ENCODE results near the gene CDC42EP3.

The CDC42EP3 gene

DNA sequence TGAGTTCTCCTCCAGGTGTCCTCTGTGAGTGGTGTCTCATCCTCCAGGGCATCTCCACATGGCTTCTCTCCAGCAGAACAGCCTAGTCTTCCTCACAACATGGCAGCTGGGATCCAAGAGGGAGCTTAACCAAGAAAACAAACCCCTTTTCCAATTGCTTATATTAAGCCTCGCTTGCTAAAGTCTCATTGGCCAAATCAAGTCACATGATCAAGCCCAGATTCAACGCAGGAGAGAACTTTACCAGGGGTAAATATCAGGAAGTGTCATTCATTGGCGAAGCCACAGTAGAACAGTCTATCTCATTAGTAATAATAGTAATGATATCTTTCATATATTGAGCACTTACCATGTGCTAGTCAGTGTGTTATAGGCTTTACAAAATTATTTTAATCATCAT lies 53.1 kb downstream of the CDC42EP3 start:
- DNase-seq (ENCODE audit: low read depth): no peak

DNA sequence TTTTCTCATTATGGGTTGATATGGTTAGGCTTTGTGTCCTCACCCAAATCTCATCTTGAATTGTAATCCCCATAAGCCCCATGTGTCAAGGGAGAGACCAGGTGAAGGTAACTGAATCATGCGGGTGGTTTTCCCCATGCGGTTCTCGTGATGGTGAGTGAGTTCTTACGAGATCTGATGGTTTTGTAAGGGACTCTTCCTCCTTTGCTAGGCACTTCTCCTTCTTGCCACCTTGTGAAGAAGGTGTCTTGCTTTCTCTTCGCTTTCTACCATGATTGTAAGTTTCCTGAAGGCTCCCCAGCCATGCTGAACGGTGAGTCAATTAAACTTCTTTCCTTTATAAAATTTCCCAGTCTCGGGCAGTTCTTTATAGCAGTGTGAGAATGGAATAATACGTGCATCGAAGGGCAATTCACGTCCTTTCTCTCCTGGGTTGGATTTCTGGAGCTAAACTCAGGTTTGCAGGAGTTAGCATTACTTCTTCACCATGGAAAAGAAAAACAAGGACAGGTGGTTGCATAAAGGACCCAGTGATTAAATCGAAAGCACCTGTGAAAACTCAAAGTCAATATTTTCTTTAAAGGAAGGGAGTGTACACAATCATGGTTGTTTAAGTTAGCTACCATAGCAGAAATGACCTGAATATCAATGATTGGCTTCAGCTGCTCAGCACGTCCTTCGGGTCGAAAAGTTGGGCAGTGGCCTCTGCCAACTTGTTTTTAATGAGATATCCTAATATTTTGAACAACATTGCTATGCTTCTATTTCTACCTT lies 54.1 kb downstream of the CDC42EP3 start:
- no peak for DNase-seq (ENCODE audit: low read depth)

DNA sequence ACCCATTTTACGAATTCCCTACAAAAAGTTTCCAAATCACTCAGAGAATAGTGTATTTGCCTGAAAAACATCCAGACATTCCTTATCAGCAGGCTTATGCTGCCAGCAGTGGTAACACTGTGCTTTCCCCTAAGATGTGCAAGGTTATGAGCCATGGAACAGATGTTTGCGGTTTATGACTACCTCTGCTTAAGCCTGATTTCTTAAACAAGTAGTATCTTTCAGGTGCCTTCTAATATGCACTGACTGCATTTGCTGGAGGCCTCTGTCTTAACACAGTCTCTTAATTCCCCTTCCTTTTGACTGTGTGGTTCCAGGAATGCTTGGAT lies 54.8 kb downstream of the CDC42EP3 start:
- DNase-seq (ENCODE audit: low read depth): no peak

DNA sequence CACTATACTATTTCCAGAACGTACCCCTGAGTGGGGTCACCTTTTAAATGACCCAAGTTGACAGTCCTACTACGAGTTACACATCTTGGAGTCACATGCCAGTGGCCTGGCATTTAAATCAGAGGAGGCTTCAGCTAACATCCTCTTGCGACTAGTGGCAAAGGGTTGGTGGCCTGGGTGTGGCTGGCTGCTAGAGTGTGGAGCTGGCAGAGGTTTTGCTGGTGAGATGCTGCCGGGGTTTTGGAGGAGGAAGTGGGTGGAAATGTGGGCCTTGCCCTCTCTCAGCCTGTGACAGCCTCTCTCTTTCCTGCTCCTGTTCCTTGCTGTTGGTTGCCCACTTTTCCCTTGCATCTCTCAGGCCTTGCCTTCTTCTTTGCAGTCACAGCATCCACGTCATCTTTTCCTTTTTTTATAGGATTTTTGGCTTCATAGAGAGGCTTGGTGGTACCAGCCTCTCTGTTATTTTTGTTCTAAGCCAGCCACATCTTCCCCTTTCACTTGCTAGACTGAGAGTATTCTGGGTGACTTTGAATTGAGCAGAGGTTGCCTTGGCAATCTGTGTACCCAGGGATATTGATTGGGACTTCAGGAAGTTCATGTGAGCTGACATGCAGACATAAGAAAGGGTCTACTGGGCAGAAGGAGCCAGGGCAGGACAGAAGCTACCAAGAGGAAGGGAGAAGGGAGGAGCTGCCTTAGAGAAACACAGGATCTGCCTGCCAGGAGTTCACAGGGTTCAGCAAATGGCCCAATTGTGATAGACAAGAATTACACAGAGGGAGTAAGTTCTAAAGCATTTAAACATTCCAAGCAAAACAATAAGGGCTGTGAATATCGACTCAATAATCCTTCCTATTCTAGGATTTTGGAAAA lies 55.4 kb downstream of the CDC42EP3 start:
- no peak for DNase-seq (ENCODE audit: low read depth)

DNA sequence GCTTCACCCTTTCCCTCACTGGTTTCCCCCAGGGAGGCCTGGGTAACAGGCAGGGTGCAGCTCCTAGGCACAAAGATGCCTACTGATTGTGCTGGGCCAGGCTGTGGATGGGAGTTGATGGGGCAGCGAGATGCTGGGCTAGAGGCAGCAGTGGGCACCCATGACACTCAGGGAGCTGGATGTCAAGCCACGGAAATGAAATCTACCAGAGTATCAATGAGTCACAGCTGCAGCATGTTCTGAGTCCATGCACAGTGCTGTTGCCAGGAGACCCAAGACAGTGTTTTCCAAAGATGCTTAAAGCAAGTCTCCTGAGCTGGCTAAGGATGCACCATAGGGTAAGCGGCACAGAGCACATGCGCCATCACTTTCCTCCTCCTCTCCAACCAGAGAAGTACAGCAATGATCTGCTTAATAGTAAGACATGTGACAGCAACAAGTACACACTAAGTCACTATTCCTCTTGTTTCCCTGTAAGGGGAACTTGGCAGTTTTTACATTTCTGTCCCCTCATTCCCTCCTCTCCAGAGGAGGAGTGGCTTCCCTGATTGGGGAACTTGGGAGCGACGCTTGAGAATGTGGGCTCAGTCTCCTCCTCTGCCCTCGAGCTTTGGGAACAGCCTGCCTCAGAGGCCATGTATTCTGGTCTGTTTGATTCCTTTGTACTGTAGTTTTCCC lies 57.2 kb downstream of the CDC42EP3 start:
- no peak for DNase-seq (ENCODE audit: low read depth)

DNA sequence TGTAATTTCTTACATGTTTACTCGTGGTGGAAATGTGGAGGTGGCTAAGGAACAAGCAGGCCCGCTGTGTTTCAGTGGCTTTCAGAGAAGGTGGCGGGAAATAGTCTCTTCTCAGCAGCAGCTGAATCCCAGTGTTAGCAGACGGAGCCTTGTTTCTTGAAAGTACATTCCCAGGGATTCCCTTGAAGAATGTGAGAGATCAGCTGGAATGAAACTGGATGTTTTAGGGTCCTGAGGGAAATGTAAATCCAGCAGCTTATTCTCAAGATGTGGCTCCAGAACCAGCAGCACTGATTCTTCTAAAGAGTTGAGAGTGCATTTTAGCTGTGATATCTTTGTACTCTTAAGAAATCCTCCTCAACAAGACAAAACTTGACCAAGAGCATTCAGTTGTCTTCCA lies 59.1 kb downstream of the CDC42EP3 start:
- DNase-seq (ENCODE audit: low read depth): no peak

DNA sequence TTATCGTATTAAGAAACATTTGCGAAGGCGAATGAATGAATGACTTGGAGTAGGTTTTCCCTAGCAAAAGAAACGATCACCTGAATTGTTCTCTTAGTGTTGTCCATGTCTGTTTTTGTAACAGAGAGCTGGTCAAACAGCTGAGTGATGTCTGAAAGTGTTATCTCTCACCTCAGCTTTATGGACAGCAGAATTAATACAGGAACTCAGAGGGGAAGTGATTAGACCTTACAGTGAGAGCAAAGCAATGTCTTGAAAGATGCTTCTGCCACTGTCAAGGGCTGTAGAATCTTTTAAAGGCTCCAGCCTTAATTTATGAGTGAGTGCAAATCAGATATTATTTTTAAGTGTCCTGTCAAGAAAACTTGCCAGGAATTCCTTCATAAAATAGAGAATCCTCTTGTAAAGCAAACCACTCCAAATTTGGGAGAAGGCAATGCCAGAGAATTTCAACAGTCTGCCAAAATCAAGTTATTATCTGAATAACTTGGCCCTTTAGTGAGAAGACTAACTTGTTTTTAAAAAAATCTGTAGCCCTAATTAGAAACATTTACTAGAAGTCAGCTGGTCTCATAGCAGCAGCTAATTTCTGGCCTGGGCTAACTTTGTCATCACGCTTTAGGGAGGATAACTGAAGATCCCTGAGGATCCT lies 60.7 kb downstream of the CDC42EP3 start:
- DNase-seq (ENCODE audit: low read depth): no peak

DNA sequence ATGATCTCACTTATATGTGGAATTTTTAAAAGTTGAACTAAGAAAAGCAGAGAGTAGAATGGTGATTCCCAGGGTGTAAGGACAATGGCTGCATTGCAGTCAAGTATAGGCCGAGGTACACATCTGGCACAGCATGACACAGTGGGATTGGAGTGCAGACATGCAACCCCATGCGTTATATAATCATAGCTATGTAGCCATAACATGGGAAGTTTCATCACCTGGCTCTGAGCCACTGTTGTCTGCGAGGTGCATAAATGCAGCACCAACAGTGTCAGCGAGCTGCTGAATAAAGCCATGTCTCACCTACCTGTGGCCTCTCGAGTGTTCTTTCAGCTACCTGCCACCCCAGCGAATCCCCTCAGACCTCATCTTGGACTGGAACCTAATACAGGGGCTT lies 61.7 kb downstream of the CDC42EP3 start:
- no peak for DNase-seq (ENCODE audit: low read depth)

DNA sequence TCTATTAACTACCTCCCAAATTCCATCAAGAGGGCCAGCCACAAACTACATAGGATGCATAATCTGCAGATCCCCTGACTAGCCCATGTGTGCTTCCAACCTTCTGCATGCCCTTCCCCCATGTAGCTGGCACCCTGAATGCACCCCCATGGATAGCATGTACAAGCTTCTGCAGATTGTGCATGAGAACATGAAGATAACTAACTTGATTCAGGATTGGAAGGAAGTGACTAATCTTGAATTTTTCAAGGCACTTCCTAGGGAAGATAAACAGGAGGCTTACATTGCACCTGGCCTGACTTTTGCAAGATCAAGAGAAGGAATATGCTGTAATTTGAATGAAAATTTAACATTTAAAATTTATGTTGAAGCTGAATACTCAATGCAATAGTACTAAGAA lies 66.7 kb downstream of the CDC42EP3 start:
- DNase-seq (ENCODE audit: low read depth): no peak

DNA sequence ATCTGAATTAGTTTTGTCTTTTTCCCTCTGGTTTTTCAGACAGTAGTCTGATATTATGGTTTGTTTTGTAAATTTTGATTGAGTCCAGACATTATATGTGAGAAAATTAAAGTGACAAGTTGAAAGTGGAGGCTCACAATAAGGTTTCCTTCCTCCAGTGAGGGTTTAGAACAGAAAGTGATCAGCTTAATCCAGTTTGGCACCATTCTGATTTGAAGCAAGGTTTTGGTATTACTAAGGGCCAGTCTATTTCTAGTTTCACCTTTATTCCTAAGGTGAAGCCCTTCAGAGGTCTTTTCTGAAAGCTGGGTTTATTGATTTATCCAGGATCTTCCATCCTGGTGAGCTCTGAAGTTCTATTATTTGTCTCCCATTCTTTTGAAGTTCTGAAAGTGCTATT lies 68.7 kb downstream of the CDC42EP3 start:
- DNase-seq (ENCODE audit: low read depth): no peak

DNA sequence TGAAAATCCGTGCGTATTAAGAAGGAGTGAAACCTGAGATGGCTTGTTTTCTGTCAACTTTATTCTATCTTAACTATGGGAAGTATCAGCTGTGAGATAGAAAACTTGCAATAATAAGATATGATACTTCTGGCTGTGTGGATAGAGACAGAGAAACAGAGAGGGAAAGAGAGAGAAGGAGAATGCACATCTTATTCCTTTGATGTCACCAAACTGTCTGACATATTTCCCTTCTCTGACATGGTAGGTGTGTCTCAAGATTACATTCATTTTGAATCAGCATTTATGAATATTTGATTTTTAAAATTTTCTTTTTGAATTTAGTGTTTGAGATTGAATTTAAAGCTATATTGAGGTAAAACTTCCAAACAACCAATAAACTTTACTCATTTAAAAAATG lies 69.4 kb downstream of the CDC42EP3 start:
- no peak for DNase-seq (ENCODE audit: low read depth)

DNA sequence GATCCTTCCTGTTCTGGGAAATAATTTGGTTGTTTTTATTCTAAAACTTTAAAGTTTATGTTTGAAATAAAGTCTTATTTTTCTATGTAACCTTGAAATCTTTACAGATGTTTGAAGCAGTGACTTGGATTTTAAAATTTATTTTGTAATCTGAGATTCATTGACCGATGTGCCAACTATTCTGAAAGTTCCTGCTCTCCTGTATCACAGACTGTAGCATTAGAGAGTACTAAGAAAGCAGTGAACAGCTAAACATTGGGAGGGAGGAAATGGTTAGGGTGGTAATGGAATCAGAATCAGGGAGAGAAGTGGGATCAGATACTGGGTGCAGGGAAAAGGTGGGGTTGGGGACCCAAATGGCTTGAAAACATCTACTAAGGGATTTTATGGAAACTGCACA lies 69.9 kb downstream of the CDC42EP3 start:
- no peak for DNase-seq (ENCODE audit: low read depth)

DNA sequence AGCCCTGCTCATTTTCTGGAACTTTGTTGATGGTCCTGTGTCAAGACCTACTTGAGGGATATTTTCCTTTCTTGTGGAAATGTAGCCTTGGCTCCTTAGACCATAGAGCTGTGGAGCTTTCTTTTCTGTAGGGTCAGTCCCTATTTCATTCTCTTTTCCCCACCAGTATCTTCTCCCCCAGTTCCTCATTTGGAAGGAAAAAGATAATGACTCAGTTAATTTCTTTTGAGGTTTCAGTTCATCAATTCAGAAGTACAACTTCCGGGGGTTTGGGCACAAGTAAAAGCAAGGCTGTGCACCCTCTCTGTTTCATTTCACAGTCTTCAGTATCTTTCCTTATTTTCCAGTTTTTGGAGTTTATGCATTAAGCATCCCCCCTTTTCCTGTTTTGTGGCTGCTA lies 70.7 kb downstream of the CDC42EP3 start:
- DNase-seq (ENCODE audit: low read depth): no peak

DNA sequence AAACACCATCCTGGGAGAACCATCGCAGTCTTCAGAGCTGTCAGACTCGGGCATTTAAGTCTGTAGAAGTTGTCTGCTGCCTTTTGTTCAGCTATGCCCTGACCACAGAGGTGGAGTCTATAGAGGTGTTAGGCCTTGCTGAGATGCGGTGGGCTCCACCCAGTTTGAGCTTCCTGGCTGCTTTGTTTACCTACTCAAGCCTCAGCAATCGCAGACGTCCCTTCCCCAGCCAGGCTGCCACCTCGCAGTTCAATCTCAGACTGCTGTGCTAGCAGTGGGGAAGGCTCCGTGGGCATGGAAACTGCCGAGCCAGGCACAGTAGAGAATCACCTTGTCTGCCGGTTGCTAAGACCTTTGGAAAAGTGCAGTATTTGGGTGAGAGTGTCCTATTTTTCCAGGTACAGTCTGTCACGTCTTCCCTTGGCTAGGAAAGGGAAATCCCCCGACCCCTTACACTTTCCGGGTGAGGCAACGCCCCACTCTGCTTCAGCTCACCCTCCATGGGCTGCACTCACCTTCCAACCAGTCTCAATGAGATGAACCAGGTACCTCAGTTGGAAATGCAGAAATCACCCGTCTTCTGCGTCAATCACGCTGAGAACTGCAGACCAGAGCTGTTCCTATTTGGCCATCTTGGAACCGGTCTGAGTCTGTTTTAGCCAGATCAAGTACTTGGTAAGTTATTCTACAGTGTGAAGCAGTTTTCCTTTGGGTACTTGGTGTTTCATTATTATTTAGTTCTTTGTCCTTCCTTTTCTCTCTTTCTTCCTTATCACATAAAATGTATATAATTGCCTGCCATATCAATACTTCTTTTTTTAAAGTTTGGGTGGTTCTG lies 71.5 kb downstream of the CDC42EP3 start:
- DNase-seq (ENCODE audit: low read depth): no peak

DNA sequence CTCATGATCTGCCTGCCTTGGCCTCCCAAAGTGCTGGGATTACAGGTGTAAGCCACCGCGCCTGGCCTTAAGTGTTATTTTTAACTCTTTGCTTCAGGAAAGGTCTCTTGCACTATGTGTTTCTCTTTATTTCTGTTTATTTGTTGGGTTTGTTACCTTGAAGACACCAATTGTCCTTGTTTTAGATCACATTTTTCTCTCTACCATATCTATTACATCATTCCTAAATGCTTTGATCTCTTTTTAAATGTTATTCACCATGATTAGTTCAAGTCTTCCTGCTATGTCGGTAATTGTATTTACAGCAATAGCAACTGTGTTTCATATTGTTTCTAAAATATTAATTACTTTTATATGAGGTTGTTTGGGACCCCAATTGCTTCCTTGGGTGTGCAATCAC lies 77.7 kb downstream of the CDC42EP3 start:
- no peak for DNase-seq (ENCODE audit: low read depth)

DNA sequence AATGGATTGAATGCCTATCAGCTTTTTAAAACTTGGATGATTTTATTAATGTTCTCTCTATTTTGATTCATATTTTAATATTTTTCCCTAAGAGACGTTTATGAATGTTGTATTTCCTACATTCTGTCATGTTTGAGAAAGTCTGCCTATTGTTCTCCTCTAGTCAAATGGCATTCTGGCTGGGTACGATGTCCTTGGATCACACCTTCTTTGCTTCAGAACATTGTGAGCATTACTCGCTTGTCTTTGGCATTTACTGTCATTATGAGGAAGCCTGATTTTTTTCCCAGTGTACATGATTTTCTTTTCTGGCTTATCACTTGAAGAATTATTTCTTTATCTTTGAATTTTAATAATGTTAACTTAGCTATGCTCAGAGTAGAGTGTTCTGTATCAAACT lies 78.4 kb downstream of the CDC42EP3 start:
- DNase-seq (ENCODE audit: low read depth): no peak
